GM12872 (cell line): ENCODE data around the gene PTPRQ.

ENCODE experiments used
- TF ChIP-seq, protein P1 (sequence below): IDR thresholded peaks from 3 replicates; pipeline ENCODE4 v1.5.1; 2011; ENCODE audit warnings: low read depth, mild to moderate bottlenecking, low read length, moderate library complexity; ENCODE audit not compliant: insufficient read depth

Gene PTPRQ

GRCh38 chr12:80567401-80567800 lies 123.4 kb downstream of the PTPRQ start:
- TF ChIP-seq, protein P1, sequence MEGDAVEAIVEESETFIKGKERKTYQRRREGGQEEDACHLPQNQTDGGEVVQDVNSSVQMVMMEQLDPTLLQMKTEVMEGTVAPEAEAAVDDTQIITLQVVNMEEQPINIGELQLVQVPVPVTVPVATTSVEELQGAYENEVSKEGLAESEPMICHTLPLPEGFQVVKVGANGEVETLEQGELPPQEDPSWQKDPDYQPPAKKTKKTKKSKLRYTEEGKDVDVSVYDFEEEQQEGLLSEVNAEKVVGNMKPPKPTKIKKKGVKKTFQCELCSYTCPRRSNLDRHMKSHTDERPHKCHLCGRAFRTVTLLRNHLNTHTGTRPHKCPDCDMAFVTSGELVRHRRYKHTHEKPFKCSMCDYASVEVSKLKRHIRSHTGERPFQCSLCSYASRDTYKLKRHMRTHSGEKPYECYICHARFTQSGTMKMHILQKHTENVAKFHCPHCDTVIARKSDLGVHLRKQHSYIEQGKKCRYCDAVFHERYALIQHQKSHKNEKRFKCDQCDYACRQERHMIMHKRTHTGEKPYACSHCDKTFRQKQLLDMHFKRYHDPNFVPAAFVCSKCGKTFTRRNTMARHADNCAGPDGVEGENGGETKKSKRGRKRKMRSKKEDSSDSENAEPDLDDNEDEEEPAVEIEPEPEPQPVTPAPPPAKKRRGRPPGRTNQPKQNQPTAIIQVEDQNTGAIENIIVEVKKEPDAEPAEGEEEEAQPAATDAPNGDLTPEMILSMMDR: no peak

DNA sequence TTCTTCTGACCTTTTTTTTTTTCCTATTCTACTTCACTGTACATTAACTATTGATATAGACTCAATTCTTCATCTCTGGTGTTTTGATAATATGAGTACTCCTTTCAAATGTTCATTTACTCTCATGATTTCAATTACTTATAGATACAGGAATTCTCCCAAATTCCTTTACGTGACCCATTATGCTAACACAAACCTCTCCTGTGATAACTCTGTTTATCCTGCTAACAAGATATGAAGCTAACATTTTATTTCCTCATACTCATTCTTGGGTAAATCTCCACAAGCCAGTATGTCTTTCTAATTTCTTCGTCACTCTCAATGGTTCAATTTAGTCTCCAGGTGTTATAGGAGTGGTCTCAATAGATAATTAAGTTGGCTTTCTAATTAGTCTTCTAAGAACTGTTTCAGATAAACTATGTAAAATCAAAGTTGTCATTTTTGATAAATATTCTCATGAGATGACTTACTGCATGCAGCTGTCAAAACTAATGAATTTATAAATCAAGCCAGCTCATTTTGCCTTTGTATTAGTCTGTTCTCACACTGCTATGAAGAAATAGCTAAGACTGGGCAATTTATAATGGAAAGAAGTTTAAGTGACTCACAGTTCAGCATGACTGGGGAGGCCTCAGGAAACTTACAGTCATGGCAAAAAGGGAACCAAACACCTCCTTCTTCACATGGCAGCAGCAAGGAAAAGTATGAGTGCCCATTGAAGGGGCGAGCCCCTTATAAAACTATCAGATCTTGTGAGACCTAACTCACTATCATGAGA lies 132.8 kb downstream of the PTPRQ start:
- TF ChIP-seq, protein P1: no peak

DNA sequence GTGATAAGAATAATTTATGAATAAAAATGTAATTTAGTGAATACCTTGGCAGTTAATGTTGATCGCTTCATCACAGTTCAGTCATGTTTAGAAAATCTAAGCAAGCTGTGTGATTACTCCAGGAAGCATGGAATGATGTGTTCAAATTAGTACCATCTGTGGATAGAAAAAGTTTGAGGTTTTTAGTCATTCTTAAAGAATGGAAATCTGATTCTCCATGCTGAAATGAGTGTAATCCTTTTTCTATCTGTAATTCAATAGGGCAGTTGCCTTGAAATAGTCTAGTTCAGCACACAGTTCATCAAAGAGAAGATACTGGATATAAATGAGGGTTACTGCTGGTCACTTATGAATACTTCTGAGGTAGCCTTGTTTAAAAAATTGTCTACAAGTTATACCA lies 136.2 kb downstream of the PTPRQ start:
- TF ChIP-seq, protein P1: no peak

GRCh38 chr12:80581783-80582182 lies 137.7 kb downstream of the PTPRQ start:
- TF ChIP-seq, protein P1: no peak

GRCh38 chr12:80582431-80582830 lies 138.4 kb downstream of the PTPRQ start:
- TF ChIP-seq, protein P1: no peak

DNA sequence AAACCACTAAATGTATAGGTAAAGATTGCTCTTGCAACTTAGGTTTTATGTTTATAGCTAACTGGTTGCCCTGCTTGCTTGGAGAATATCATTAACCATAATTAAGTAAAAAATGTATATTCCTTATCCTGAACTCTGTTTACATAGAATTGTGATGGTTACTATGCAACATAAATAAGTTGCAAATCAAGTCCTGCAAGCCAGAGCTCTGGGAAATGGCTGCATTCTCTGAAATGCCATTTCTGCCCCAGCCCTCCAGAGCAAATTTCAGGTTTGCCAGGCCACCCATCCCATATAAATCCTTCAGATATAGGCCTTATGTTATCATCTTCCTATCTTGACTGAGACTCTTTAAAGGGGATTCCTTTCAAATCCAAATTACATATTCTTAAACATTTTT lies 145.0 kb downstream of the PTPRQ start:
- TF ChIP-seq, protein P1: no peak

GRCh38 chr12:80590085-80590484 lies 146.1 kb downstream of the PTPRQ start:
- TF ChIP-seq, protein P1: no peak

- TF ChIP-seq, protein P1: no peak
These were observed 149.7 kb downstream of the PTPRQ start for GRCh38 chr12:80593766-80594165.
